SU-DHL-6 (cell line): ENCODE data around the gene PTPRN2.

Source experiments
- EZH2phosphoT487 ChIP-seq: fragments of 200-600 bp; sonication (generic), shearing (Covaris generic); conservative IDR thresholded peaks from 2 replicates; pipeline ENCODE4 v1.6.1; 2018; ENCODE audit warnings: mild to moderate bottlenecking, antibody characterized with exemption, low read length, moderate library complexity, mixed read lengths
- TF ChIP-seq, protein P1 (sequence below): fragments of 200-600 bp; sonication (generic); IDR thresholded peaks from one replicate; pipeline ENCODE4 v1.5.1; 2017; ENCODE audit warnings: antibody characterized with exemption, mild to moderate bottlenecking, low read length, moderate library complexity; ENCODE audit not compliant: insufficient read depth, poor library complexity, severe bottlenecking

DNA sequence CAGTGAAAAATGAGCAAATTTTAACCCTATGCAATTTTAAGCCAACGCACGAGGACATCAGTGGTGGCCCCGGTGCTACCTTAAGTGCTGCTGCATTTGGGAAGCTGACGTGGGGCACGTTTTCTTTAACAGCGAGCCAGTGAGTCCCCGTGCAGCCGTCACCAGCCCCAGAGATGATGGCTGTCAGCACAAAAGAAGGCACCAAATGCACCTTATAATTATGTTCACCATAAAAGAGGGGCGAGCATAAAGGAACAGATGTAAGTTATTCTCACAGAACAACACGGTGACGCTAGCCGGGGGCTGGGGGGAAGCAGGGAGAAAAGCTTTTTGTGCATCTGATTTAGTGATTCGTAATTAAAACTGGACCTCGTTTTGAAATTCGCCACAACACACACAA is 990.7 kb downstream of the PTPRN2 start:
- TF ChIP-seq, protein P1, sequence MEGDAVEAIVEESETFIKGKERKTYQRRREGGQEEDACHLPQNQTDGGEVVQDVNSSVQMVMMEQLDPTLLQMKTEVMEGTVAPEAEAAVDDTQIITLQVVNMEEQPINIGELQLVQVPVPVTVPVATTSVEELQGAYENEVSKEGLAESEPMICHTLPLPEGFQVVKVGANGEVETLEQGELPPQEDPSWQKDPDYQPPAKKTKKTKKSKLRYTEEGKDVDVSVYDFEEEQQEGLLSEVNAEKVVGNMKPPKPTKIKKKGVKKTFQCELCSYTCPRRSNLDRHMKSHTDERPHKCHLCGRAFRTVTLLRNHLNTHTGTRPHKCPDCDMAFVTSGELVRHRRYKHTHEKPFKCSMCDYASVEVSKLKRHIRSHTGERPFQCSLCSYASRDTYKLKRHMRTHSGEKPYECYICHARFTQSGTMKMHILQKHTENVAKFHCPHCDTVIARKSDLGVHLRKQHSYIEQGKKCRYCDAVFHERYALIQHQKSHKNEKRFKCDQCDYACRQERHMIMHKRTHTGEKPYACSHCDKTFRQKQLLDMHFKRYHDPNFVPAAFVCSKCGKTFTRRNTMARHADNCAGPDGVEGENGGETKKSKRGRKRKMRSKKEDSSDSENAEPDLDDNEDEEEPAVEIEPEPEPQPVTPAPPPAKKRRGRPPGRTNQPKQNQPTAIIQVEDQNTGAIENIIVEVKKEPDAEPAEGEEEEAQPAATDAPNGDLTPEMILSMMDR = no peak
- no peak for TF ChIP-seq EZH2phosphoT487
